ENCODE results near the gene PYDC2. TPM values are rescaled to one million over a fixed set of nuclear protein-coding genes. Genes with fewer than 3 reads are reported as not detected.
"Not testable (repeated sequence)": the region's sequence is repeated elsewhere in the genome, so short reads cannot be mapped to it uniquely, and the experiment has no call there.

Gene PYDC2
- total and polyA plus RNA-seq, 8 donors: not detected

- no peak for TF ChIP-seq CTCF (IDR thresholded peaks at IDR 0.05)
- WGBS, 2 donors: 52 to 64% methylated on average over 4 of the region's 4 CpGs
- FAIRE-seq (no peak), DNase-seq (no peak), ATAC-seq (no peak)
- Histone ChIP-seq H3K27me3 (no peaks in the 10 kb centered on the region), H3K9me3 (no peaks in the 10 kb centered on the region), H3K4me1 (no peaks in the 10 kb centered on the region), H3K4me3 (no peak overlapping the region), H3K36me3 (no peaks in the 10 kb centered on the region), H3K27ac (no peak overlapping the region)
- intact Hi-C loops (cut with DNase I): no loop called here
Observed at GRCh38 chr3:191473661-191474198, 12.8 kb downstream of the PYDC2 start.

- no peak for FAIRE-seq
- no peak overlapping the region for H3K4me3 ChIP-seq
- no peak for DNase-seq
- H3K9me3 ChIP-seq: no peaks in the 10 kb centered on the region
- intact Hi-C loops (cut with DNase I): no loop called here
- H3K27me3 ChIP-seq: no peaks in the 10 kb centered on the region
- H3K27ac ChIP-seq: peak overlapping the region in 1 of 4 donors; percentile 40
- no peak for TF ChIP-seq CTCF (IDR thresholded peaks at IDR 0.05)
- 49 to 56% methylated on average over 4 of the region's 4 CpGs for WGBS, 2 donors
- no peaks in the 10 kb centered on the region for H3K36me3 ChIP-seq
- ATAC-seq: peak; percentile 35 to 88 (median 74)
- H3K4me1 ChIP-seq: no peaks in the 10 kb centered on the region
Observed at GRCh38 chr3:191476066-191476772, 15.3 kb downstream of the PYDC2 start.

GRCh38 chr3:191483994-191484393 lies 23.0 kb downstream of the PYDC2 start:
- FAIRE-seq; DNase-seq; H3K4me3 ChIP-seq; intact Hi-C loops (cut with DNase I); H3K27me3 ChIP-seq; ATAC-seq; H3K27ac ChIP-seq; H3K9me3 ChIP-seq; H3K4me1 ChIP-seq; H3K36me3 ChIP-seq: not testable (repeated sequence)
- WGBS, 2 donors: 58 to 69% methylated on average over 2 of the region's 2 CpGs

GRCh38 chr3:191484461-191484860 lies 23.5 kb downstream of the PYDC2 start:
- Histone ChIP-seq H3K4me1 (no peaks in the 10 kb centered on the region), H3K27me3 (no peaks in the 10 kb centered on the region), H3K27ac (no peak overlapping the region), H3K4me3 (no peak overlapping the region), H3K36me3 (no peaks in the 10 kb centered on the region), H3K9me3 (no peaks in the 10 kb centered on the region)
- ATAC-seq (no peak), DNase-seq (no peak), FAIRE-seq (no peak)
- intact Hi-C loops (cut with DNase I): no loop called here
- no peak for TF ChIP-seq CTCF (IDR thresholded peaks at IDR 0.05)
- 84 to 95% methylated on average over 3 of the region's 3 CpGs for WGBS, 2 donors

GRCh38 chr3:191492601-191493000 lies 31.6 kb downstream of the PYDC2 start:
- intact Hi-C loops (cut with DNase I): no loop called here
- DNase-seq (no peak), FAIRE-seq (no peak), ATAC-seq (no peak)
- no peaks in the 10 kb centered on the region for H3K27me3 ChIP-seq
- no peak overlapping the region for H3K4me3 ChIP-seq
- no peak overlapping the region for H3K27ac ChIP-seq
- no peak for TF ChIP-seq CTCF (IDR thresholded peaks at IDR 0.05)
- WGBS, 2 donors: 71 to 85% methylated on average over 1 of the region's 1 CpG
- H3K9me3 ChIP-seq: no peaks in the 10 kb centered on the region
- H3K36me3 ChIP-seq: no peaks in the 10 kb centered on the region
- H3K4me1 ChIP-seq: no peaks in the 10 kb centered on the region

Data from pancreas (tissue), 10 donors.